CMK (cell line): ENCODE measurements around the gene GSTM5.
"Not testable (repeated sequence)": the region's sequence is repeated elsewhere in the genome, so short reads cannot be mapped to it uniquely, and the experiment has no call there.

Experiments
- DNase-seq: peaks from one replicate; pipeline ENCODE4 v3.0.0-alpha.2; 2010; ENCODE audit warnings: low read depth

GSTM5 gene

DNA sequence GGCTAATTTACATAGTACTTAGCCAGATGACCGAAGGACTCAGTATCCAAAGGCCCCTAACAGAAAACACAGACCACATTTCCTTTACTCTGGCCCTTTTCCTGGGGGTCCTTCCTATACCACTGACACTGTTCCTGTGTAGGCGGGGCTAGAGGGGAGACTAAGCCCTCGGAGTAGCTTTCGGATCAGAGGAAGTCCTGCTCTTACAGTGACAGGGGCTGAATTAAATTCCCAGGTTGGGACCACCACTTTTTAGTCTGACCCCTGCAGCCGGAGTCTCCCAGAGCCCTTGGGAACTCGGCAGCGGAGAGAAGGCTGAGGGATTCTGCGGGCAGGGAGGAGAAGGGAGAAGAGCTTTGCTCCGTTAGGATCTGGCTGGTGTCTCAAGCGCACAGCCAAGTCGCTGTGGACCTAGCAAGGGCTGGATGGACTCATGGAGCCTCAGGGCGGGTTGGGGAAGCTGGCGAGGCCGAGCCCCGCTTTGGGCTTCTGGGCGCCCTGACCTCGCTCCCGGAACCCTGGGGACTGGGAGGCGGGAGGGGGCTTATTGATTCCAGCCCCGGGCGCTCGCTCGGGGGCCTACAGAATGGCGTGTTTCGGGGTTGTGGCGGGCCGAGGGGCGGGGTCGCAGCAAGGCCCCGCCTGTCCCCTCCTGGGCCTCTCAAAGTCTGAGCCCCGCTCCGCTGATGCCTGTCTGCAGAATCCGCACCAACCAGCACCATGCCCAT is at the start of gene GSTM5:
TSS of gene GSTM5 (plus strand) at position 659 of the 728 bp plus-strand sequence. CDS start at position 721, 62 bp downstream.
- DNase-seq, result not testable (repeated sequence)

- no peak for DNase-seq
These were observed 47.4 kb upstream of the GSTM5 start for GRCh38 chr1:109664671-109665070.

- peak; percentile 76 for DNase-seq
These were observed 44.5 kb upstream of the GSTM5 start, which contains the start of gene GSTM2 for GRCh38 chr1:109667452-109668122. GSTM2 (plus strand) TSS chr1:109668057; CDS start chr1:109668116, 59 bp downstream.

- DNase-seq, result no peak
These were observed 43.8 kb upstream of the GSTM5 start for GRCh38 chr1:109668123-109668775.

DNA sequence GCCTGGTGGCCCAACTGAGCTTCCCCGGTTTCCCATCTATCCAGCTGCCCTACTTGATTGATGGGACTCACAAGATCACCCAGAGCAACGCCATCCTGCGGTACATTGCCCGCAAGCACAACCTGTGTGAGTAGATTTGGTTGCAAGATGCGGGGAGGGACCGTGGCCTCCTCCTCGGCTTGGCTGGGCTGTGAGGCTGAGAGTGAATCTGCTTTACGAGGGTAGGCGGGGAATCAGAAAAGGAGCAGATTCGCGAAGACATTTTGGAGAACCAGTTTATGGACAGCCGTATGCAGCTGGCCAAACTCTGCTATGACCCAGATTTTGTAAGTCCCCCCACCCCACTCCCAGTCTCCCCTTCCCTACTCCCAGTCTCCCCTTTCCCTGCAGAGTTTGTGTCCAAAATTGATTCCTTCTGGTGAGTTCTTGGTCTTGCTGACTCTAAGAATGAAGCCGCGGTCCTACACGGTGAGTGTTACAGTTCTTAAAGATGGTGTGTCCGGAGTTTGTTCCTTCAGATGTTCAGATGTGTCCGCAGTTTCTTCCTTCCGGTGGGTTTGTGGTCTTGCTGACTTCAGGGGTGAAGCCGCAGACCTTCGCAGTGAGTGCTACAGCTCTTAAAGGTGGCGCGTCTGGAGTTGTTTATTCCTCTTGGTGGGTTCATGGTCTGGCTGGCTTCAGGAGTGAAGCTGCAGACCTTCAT is 42.7 kb upstream of the GSTM5 start:
- peak; percentile 71 for DNase-seq

DNA sequence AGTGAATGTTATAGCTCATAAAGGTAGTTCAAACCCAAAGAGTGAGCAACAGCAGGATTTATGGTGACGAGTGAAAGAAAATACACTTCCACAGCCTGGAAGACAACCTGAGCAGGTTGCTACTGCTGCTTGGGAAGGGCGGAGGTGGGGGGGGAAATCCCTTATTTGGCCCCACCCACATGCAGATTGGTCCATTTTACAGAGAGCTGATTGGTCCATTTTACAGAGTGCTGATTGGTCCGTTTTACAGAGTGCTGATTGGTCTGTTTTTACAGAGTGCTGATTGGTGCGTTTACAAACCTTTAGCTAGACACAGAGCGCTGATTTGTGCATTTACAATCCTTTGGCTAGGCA is 42.1 kb upstream of the GSTM5 start:
- not testable (repeated sequence) for DNase-seq

GRCh38 chr1:109671067-109671466 is 41.0 kb upstream of the GSTM5 start:
- no peak for DNase-seq

GRCh38 chr1:109673861-109674260 is 38.2 kb upstream of the GSTM5 start:
- not testable (repeated sequence) for DNase-seq

GRCh38 chr1:109676683-109677381 is 35.2 kb upstream of the GSTM5 start:
- not testable (repeated sequence) for DNase-seq

DNA sequence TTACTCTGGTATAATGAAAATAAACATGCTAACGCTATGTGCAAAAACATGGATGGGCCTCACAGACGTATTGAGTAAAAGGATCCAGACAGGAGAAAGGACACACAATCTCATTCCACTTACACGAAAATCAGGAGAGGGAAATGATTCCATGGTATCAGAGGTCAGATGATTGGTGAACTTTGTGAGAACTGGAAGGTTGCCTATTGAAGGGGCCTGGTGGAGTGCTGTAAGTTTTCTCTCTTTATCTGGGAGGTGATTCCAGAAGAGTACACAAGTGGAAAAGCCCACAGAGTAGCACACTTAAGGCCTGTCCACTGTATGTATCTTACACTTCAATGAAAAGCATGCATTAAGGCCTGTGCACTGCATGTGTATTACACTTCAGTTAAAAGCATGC is 34.6 kb upstream of the GSTM5 start:
- DNase-seq, result no peak

- DNase-seq, result not testable (repeated sequence)
These were observed 33.4 kb upstream of the GSTM5 start for GRCh38 chr1:109678637-109679036.

GRCh38 chr1:109684777-109685176 is 27.3 kb upstream of the GSTM5 start:
- DNase-seq, result not testable (repeated sequence)

- DNase-seq, result not testable (repeated sequence)
These were observed 26.7 kb upstream of the GSTM5 start for GRCh38 chr1:109685399-109685798.

DNA sequence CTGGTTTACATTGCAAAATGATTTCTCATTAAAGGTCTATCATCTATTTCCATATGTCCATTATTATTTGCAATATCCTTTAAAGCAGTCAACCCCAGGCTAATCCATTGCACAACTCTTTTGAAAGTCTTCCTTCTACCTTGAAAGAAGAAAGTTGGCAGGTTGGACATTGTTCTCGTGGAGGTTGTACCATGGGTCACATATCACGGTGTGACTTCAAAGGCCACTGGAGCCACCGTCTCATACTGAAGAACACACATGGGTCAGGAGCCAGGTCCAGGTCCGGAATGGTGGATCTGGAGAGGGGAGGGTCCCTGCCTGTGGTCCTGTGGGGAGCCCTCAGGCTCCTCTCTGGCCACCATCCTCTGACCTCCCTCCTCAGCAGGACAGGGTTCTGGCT is 26.2 kb upstream of the GSTM5 start:
- not testable (repeated sequence) for DNase-seq

DNA sequence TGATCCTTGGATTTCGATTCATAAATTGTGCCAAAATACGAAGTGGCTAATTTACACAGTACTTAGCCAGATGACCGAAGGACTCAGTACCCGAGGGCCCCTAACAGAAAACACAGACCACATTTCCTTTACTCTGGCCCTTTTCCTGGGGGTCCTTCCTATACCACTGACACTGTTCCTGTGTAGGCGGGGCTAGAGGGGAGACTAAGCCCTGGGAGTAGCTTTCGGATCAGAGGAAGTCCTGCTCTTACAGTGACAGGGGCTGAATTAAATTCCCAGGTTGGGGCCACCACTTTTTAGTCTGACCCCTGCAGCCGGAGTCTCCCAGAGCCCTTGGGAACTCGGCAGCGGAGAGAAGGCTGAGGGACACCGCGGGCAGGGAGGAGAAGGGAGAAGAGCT is 24.9 kb upstream of the GSTM5 start:
- DNase-seq, result not testable (repeated sequence)

DNA sequence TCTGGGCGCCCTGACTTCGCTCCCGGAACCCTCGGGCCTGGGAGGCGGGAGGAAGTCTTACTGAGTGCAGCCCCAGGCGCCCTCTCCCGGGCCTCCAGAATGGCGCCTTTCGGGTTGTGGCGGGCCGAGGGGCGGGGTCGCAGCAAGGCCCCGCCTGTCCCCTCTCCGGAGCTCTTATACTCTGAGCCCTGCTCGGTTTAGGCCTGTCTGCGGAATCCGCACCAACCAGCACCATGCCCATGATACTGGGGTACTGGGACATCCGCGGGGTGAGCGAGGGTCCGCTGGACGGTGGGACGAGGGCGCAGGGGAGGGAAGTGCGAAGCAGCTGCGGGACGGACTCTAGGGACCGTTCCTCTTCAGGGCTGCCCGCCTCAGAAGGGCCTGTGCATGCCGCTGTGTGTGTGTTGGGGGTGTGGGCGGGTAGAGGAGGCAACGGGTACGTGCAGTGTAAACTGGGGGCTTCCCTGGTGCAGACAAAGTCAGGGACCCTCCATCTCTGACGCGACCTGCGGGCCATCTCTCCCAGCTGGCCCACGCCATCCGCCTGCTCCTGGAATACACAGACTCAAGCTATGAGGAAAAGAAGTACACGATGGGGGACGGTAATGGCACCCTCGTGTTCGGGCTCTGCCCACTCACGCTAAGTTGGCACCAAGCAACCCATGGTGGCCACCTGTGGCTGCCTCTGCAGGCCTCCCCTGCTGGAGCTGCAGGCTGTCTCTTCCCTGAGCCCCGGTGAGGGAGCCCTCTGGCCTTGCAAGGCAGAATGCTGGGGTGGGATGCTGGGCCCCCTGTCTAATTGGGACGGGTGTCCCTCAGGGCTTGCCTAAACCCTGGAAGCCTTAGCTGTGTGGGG is 24.2 kb upstream of the GSTM5 start, which contains the start of gene GSTM1:
TSS of gene GSTM1 (plus strand) at position 177 of the 859 bp plus-strand sequence. CDS start at position 234, 57 bp downstream.
- peak; percentile 49 for DNase-seq

- no peak for DNase-seq
These were observed 22.1 kb upstream of the GSTM5 start for GRCh38 chr1:109689844-109690405.

DNA sequence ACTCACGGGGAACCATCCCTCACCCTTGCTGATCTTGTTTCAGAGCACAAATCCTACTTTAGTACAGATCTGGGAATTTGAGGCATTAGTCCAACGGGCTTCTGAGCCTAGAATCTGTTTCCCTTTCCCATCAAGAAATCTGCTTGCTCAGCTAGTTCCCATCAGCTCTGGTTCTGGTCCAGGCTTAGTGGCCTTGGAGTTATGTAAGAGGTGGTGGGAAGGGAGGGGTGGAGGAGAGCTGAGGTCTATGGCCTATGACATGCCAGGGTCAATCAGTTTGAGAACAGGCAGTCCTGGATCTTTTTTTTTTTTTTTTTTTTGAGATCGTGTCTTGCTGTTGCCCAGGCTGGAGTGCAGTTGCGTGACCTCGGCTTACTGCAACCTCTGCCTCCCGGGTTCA is 20.3 kb upstream of the GSTM5 start:
- DNase-seq, result no peak

- DNase-seq, result not testable (repeated sequence)
These were observed 17.7 kb upstream of the GSTM5 start for GRCh38 chr1:109694400-109694799.

- DNase-seq, result not testable (repeated sequence)
These were observed 16.9 kb upstream of the GSTM5 start for GRCh38 chr1:109695138-109695537.
